GM18511 (cell line): ENCODE data around the gene CKS2.
"Not testable (repeated sequence)": the region's sequence is repeated elsewhere in the genome, so short reads cannot be mapped to it uniquely, and the experiment has no call there.

Experiments used
- ATAC-seq: cut with Tn5 transposase; IDR thresholded peaks from one replicate; pipeline ENCODE4 v1.9.1; 2021; ENCODE audit warnings: mild to moderate bottlenecking, moderate library complexity; ENCODE audit not compliant: unreplicated experiment

The CKS2 gene

DNA sequence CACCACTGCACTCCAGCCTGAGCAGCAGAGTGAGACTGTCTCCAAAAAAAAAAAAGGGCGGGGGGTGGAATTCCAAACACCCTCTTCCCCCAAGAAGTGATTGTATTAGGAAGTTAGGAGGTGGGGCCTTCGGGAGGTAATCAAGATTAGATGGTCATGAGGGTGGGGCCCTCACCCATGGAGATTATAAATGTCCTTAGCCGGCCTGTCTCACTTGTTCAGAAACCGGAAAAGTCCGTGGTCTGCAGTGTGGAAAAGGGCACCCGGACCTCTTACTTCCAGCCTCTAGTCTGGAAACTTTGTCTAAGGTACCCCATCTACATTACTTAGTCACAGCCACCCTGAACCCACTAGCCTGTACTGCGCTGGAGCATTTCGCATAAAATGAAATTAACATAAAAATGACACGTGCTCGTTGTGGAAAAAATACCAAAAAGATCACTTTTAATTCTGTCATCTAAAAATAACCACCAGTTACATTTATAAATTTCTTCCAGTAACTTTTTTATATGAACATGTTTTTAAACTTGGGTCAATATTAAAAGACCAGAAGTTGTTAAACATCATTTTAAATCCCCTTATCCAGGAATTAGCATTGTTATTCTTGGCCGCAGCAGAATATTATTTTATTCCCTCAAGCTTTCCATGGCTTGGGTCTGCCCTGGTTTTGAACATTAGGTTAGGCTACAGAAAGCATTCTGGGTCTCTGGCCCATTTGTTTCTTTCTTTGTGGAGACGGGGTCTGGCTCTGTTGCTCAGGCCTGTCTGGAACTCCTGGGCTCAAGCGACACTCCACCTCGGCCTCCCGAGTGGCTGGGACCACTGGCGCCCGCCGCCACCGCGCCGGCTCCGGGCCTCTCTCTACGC lies 1.2 kb upstream of the CKS2 start:
- ATAC-seq, result no peak

DNA sequence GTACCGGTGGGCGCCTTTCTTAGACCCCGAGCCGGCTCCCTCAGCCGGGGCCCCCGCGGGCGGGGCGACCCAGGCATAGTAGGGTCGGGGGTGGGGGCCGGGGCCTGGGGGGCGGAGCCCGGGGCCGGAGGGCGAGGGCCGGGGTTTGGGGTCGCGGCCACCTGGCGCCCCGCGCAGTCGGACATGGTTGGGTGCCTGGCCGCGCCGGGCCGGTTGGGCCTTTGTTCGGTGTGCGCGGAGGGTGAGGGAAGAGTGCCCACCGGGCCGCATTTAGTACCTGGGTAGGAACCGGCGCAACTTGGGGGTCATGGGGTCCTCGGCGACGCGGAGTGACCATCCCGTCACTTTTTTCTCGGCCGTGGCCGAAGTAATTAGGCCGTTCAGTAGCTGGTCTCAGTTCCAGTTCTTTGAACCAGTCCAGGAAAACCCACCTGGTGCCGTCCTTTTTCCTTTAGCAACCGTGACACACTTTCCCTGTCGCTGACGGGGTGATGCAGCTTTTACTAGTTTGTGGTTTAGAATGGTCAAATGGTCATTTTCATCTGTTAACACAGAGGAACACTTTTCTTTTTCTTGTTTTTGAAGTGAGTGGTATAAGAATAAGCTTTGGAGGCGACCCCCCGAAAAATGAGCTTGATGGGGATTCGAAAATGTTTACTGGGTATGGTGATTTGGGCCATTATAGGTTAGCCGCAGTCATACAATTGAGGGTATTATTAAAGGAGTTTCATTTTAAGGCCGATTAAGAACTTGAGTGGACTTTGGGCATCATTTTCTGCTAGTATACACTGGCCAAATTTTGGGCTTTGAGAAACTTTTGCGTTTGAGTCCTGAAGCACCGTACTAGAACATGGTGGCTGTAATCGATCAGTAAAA lies 589 bp downstream of the CKS2 start:
- ATAC-seq, result peak; percentile 2

DNA sequence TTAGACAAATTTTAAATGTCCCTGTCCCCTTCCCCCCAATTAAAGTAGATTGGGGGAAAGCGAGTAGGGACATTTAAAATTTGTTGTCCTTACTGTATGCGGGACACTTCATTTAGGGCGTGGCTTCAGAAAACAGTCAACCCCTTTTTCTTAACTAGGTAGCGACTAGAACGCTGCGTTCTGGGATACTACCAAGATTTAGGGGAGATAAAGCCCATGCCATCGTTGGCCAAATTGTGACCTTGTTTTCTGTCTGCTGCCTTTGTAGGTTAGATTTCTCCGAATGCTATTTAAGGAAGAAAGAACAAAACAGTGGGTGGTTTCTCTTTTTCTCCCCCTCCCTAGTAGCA lies 1.2 kb downstream of the CKS2 start:
- no peak for ATAC-seq

DNA sequence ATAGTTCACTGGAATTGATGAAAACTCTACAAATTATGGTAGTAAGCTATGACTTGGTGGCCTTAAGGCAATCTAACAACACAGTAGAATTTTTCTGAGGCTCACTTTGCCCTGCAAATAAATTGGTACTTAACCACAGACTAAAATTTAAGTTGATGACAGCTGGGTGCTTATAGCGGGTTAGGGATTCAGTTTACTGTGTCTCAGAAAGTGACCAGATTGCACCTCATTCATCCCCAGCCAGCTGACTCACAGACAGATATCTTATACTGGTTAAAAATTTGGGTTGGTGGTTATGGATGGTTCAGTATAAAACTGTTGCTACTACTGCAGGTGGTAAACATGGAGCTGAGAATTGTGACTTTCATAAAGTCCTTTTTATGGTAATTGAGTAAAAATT lies 2.8 kb downstream of the CKS2 start:
- no peak for ATAC-seq

DNA sequence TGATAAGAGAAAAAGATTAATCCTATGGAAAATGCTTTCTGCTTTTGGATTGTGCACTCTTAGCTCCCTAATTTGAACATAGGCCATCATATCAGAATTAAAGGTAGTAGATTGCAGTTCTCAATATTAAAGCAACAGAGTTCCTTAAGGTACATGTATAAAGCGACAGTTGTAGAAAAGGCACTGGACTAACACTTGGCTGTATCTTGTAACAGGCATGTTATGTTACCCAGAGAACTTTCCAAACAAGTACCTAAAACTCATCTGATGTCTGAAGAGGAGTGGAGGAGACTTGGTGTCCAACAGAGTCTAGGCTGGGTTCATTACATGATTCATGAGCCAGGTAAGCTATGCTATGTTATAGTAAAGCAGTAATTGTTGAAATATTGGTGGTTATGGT lies 4.0 kb downstream of the CKS2 start:
- no peak for ATAC-seq

DNA sequence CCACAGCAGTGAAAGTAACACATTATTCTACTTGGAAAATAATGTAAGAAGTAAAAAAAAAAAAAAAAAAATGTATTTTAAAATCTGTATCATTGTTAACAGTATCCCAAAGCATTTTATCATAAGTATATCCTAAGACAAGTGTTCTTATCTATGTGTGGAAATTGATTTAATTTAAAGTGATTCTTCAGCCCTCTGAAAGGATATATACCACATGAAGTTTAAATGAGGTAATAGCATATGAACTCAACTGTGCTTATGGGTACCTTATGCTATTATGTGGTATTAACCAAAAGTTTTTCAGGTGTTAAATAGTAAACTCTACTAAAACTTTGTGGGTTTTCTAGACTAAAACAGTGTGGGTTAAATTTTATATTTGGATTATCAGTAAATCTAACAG lies 4.5 kb downstream of the CKS2 start:
- no peak for ATAC-seq

DNA sequence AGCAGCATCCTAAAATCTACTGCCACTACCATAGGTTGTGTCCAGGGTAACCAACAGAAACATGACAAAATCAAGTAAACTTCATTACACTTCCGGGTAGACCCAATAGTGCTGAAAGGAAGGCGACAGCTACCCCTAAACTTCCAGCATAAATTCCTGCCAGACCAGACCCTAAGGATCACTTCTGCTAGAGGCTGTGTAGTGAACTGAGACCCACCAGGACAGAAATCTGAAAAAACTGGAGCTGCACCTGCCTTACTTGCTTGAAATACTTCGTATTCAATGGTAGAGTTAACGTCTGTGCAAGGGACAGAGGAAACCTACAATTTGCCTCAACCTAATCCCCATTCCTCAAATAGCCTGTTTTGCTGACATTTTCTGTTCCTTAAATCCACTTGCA lies 6.3 kb downstream of the CKS2 start:
- ATAC-seq, result no peak

DNA sequence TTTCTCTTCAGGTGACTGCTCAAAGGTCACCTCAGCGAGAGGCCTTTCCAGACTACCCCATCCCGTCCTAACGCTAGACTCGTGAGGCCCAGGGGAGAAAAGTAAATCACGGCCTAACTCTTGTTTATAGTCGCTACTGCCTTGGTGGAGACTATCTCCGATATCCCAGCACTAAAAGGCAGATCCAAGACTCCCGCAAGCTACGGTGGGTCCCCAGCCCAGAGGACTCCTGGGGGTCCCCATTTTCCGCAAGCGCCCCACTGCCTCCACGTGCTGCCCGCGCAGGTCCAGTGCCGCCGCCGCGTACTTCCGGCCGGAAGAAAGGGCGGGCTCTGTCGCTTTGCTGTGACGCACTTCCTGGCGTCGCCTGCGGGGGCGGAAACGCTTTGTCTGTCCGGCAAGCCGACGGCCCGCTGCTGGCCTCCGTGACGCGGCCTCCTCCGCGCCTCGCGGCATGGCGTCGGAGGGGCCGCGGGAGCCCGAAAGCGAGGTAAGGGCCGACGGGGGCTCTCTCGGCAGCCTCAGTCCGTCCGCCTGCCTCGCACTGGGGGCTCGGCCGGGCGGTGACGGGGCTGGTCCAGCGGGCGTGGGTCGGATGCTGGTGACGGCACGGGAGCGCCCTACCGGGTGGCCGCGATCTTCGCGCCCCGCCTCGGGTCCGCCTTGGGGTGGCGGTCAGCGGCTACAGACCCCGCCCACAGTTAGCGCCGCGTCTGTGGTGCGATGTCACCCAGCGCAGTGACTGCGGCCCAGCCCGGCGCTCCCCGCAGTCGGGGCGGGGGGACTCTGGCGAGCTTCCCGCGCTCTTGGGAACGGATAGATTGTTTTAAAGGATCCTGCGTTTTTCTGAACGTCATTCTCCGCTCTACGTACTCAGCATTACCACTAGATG lies 7.4 kb downstream of the CKS2 start, which contains the start of gene SECISBP2:
Gene SECISBP2 (plus strand): TSS at position 378 of the 892 bp plus-strand sequence. CDS start 77 bp downstream, at position 455.
- peak; percentile 90 for ATAC-seq

DNA sequence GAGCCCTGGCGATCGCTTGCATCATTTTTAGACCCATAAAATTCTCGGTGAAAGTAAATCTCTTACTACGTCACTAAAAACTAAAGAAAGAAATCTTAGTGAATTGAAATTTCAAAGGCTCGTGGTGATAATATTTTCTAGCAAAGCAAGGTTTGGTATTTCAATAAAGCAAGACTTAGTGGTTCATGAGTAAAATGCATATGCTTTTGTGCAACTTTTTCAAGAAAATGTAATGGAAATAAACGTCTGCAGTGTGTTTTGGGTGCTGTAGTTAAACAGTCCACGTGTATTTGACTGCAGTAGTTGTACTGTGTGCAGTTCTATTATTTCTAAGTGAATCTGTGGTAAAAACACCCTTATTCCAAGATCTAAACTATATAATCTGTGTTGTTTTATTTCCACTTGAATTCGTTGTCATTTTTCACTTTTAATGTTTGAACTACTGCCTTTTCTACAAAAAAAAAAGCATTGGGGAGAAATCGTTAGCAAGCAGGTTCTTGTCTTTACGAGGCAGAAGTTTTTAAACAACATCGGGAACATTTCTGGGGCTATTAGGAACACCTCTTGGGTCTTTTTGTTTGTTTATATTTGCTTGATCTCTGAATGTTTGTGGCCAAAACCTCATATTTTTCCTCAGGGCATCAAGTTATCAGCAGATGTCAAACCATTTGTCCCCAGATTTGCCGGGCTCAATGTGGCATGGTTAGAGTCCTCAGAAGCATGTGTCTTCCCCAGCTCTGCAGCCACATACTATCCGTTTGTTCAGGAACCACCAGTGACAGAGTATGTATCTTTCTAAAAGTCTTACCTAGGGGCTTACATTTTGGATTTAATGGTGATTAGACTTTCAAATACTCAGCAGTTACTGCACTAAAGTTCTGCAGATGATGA lies 8.3 kb downstream of the CKS2 start:
- peak; percentile 6 for ATAC-seq

DNA sequence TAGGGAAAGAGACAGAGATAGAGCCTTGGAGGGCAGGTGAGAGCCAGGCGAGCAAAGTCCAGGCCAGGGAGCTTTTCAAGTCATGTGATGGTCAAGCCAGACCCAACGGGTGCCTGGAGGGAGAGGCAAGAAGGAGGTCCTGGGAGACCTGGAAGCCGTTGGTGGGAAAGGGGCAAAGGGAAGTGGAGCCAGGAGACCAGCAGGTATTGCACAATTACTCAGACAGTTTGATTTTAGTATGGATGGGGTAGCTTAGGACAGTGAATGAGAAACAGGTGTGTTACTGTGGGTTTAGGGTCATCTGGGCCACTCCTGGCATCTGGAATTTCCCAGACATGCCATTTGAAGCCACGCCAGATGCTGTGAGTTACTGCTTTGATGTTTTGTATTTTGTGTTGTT lies 12.4 kb downstream of the CKS2 start:
- ATAC-seq, result no peak

DNA sequence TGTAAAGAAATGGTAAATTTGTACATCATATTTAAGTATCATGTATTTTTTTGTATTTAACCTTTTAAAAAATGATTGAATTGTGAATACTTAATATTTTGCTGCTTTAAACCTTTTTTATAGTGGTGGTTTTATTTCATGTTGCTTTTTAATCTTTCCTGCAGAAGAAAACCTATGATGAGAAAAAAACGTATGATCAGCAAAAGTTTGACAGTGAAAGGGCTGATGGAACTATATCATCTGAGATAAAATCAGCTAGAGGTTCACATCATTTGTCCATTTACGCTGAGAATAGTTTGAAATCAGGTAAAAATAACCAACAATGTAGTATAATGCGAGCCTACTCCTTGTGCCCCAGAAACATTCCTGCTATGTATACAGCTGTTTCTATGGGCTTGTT lies 14.7 kb downstream of the CKS2 start:
- ATAC-seq, result no peak

DNA sequence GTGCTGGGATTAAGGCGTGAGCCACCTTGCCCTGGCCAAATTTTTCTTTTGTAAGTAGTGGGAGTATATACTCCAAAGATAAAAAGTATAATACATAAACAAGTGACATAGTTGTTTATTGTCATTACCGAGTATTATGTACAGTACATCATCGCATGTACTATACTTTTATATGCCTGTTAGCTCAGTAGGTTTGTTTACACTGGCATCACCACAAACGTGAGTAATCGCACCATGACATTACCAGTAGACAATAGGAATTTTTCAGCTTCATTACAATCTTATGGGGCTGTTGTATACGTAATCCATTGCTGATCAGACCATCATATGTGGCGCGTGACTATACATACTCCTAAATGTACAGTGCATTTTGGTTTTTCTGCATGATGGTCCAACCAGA lies 17.1 kb downstream of the CKS2 start:
- no peak for ATAC-seq

DNA sequence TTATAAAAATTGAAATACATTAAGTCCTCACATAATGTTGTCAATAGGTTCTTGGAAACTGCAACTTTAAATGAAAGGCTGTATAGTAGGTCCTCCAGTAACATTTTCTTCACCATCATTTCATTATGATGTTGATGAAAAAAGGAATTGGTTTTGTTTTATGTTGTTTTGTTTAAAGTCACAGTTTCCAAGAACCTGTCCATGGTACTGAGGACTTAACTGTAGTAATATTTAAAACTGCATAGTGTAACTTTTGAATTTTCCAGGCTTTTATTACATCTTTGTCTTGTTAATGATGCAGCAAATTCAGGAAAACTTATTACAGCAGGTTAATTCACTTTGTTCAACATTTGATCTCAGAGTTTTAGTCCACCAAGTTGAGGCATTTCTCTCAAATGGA lies 18.9 kb downstream of the CKS2 start:
- ATAC-seq, result no peak

DNA sequence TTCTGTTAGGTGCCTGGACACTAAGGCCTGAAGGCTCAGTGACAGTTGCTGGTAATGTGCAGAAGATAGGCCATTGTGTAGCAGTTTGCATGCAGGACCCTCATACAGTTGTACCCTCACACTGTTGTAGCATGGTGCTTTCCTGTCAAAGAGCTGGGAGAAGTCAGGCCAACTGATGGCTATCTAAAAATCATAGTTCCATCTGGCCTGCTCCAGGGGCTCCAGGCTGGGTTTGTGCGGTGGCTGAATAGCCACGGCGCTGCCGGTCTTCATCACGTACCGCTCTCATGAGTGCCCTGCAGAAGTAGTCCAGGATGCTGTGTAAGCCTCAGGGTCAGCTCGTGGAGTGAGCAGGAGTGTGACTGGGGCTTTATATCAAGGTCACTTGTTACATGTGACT lies 19.5 kb downstream of the CKS2 start:
- ATAC-seq, result no peak

DNA sequence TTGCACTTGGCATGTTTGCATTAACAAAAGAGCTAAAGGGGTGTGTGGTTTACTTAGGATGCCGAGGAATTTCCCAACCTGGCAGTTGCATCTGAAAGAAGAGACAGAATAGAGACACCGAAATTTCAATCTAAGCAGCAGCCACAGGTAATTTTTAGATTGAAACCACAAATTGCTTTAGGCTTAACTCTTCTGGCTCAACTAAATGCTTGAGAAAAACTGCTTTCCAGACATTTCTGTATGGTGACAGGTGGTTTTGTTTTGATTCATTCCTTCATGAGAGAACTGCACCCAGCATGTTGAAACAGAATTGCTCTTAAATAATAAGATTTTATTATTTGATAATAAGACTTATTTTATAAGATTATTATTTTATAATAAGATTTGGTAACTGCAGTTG lies 28.8 kb downstream of the CKS2 start:
- no peak for ATAC-seq

DNA sequence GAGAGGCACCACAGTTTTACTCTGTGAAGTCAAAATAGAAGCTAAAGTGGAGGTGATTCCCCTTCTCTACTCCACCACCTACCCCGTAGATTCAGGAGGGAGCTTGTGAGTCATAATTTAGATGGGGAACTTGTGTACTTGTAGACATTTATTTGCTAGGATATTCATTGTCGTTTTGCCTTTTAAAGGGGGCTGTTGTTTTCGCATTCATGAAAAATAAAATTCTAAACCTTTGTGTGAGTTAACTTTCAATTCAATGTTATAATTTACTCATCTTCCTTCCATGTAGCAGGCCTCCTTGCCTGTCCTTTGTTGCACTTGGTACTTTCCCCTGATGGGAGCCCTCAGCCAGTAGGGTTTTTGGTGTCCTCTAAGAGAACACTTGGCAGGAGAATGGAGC lies 29.3 kb downstream of the CKS2 start:
- ATAC-seq, result peak; percentile 78

DNA sequence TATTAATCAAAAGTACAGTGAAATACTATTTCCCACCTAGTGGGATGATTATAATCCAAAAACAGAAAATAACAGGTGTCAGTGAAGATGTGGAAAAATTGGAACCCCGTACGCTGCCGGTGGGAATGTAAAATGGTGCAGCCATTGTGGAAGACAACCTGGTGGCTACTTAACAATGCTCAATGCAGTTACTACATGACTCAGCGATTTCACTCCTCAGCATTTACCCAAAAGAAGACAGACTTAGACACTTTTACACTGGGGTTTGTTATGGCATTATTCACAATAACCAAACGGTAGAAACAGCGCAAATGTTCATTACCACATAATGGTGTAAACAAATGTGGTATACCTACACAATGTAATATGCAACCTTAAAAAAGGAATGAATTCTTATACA lies 31.2 kb downstream of the CKS2 start:
- ATAC-seq, result no peak

DNA sequence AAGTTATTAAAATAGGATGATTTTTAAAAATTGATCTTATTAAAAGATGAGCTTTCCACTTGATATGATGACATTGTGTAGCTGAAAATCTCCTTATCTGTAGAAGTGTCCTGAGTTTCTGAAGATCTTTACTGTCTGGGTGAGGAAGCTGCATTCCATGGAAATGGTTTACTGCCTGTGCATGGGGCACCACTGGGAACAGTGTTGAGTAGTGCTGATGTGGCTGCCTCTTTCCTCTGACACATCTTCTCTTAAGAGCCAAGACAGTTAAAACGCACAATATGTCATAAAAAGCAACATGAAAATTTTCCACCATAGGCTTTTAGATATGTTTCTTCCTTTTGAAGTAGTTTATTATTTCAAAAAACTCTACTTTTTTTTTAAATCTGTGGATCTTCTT lies 32.0 kb downstream of the CKS2 start:
- ATAC-seq, result no peak

DNA sequence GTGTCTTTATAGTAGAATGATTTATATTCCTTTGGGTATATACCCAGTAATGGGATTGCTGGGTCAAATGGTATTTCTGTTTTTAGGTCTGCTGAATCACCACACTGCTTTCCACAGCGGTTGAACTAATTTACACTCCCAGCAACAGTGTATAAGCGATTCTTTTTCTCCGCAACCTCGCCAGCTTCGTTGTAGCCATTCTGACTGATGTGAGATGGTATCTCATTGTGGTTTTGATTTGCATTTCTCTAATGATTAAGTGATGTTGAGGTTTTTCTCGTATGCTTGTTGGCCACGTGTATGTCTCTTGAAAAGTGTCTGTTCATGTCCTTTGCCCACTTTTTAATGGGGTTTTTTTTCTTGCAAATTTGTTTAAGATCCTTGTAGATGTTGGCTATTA lies 32.8 kb downstream of the CKS2 start:
- not testable (repeated sequence) for ATAC-seq

DNA sequence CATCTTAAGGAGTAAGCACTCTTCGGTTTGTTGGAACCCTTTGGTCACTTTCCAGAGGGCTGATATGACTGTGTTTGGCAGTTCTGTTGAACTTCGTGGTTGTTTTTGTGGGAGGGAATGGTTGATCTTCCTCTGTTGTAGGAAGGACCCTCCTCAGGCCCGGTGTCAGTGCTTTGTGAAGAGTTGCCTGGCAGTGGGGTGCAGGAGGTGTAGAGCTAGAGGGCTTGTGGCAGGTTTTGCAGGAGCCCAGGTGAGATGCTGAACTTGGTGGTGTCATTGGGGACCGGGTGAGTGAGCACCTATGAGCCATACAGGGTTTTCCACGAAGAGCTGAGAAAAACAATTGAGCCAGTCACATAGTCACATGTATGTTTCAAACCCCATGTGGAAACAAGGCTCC lies 34.5 kb downstream of the CKS2 start:
- no peak for ATAC-seq
